ENCODE measurements around the gene CCR7. TPM values are rescaled to one million over a fixed set of nuclear protein-coding genes. Genes with fewer than 3 reads are reported as not detected.
A peak's percentile ranks its signal among the peaks of the same experiment; 100 is the strongest.

The CCR7 gene
- total RNA-seq, 1 experiment from 2014 or later, result 0.57 TPM

DNA sequence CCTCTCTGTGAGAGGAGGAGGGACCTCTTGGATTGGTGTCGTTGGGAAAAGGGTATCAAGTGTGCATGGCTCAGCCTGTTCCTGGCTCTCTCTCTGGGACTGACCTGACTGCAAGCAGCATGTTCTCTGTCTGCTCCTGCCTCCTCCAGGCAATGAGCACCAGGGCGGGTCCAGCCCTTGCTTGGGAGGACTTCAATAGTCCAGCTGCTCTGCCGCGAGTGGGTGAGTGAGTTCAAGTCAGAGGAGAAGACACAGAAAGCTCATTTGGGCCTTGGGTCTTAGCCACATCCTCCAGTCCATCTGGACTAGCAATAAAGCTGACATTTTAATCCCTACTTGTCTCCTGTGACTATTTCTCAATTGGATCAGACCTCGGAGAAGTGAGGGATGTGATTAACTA is 38.6 kb downstream of the CCR7 start (continued):
- TF ChIP-seq, protein P1, sequence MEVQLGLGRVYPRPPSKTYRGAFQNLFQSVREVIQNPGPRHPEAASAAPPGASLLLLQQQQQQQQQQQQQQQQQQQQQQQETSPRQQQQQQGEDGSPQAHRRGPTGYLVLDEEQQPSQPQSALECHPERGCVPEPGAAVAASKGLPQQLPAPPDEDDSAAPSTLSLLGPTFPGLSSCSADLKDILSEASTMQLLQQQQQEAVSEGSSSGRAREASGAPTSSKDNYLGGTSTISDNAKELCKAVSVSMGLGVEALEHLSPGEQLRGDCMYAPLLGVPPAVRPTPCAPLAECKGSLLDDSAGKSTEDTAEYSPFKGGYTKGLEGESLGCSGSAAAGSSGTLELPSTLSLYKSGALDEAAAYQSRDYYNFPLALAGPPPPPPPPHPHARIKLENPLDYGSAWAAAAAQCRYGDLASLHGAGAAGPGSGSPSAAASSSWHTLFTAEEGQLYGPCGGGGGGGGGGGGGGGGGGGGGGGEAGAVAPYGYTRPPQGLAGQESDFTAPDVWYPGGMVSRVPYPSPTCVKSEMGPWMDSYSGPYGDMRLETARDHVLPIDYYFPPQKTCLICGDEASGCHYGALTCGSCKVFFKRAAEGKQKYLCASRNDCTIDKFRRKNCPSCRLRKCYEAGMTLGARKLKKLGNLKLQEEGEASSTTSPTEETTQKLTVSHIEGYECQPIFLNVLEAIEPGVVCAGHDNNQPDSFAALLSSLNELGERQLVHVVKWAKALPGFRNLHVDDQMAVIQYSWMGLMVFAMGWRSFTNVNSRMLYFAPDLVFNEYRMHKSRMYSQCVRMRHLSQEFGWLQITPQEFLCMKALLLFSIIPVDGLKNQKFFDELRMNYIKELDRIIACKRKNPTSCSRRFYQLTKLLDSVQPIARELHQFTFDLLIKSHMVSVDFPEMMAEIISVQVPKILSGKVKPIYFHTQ (CRISPR knock-in tag; IDR thresholded peaks at IDR 0.05), result no peak
- TF ChIP-seq, protein P2, sequence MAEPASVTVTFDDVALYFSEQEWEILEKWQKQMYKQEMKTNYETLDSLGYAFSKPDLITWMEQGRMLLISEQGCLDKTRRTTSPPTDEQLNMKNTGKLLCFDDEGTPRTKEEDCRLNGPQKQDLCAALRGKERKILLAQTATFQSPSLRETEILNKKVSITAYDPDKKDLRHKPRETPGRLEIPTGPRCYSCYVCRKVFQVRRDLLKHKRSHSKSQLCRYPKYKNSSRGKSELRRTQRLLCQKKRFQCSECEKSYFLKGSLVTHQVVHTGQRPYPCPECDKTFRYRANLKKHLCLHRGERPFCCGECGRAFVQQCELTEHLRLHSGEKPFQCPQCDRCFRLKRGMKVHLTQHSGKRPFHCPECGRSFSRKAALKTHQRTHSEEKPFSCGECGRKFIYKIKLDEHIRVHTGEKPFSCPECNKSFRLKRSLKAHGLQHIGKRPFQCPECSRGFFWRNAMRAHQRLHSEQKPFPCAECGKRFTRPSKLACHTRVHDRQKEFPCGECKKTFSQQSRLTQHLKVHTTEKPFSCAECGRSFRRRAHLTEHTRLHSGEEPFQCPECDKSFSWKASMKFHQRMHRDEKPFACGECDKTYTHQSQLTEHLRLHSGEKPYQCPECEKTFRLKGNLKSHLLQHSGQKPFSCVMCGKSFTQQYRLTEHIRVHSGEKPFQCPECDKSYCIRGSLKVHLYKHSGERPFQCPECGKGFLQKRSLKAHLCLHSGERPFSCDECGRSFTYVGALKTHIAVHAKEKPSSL (CRISPR knock-in tag; conservative IDR thresholded peaks at IDR 0.05), result no peak
- no peak for TF ChIP-seq ELF4 (CRISPR knock-in tag; IDR thresholded peaks at IDR 0.05; ENCODE audit: low read depth)
- TF ChIP-seq, protein P3, sequence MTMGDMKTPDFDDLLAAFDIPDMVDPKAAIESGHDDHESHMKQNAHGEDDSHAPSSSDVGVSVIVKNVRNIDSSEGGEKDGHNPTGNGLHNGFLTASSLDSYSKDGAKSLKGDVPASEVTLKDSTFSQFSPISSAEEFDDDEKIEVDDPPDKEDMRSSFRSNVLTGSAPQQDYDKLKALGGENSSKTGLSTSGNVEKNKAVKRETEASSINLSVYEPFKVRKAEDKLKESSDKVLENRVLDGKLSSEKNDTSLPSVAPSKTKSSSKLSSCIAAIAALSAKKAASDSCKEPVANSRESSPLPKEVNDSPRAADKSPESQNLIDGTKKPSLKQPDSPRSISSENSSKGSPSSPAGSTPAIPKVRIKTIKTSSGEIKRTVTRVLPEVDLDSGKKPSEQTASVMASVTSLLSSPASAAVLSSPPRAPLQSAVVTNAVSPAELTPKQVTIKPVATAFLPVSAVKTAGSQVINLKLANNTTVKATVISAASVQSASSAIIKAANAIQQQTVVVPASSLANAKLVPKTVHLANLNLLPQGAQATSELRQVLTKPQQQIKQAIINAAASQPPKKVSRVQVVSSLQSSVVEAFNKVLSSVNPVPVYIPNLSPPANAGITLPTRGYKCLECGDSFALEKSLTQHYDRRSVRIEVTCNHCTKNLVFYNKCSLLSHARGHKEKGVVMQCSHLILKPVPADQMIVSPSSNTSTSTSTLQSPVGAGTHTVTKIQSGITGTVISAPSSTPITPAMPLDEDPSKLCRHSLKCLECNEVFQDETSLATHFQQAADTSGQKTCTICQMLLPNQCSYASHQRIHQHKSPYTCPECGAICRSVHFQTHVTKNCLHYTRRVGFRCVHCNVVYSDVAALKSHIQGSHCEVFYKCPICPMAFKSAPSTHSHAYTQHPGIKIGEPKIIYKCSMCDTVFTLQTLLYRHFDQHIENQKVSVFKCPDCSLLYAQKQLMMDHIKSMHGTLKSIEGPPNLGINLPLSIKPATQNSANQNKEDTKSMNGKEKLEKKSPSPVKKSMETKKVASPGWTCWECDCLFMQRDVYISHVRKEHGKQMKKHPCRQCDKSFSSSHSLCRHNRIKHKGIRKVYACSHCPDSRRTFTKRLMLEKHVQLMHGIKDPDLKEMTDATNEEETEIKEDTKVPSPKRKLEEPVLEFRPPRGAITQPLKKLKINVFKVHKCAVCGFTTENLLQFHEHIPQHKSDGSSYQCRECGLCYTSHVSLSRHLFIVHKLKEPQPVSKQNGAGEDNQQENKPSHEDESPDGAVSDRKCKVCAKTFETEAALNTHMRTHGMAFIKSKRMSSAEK (CRISPR knock-in tag; IDR thresholded peaks at IDR 0.05; ENCODE audit: borderline replicate concordance), result no peak

DNA sequence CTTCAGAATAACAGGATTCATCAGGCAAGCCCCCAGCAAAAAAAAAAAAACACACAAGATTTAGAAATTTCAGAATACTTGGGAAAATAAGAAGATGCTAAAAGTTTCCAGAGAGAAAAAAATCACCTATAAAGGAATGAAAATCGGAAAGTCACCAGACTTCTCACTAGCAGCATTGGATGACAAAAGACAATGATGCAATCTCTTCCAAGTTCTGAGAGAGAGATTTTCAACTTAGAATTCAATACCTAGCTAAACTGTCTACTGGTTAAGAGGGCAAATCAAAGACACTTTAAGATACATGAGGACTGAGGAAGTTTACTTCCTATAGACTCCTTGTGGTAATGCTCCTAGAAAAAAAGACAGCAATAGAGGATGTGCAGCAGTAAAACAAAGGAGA is 40.0 kb downstream of the CCR7 start:
- peaks cover 14% of the 10 kb centered on the region for H3K36me3 Mint-ChIP-seq
- TF ChIP-seq ZNF317 (CRISPR knock-in tag; IDR thresholded peaks at IDR 0.05; ENCODE audit: borderline replicate concordance, low read depth), result peak; percentile 74; the same call in 1 of the 2 replicates
- TF ChIP-seq, protein P4, sequence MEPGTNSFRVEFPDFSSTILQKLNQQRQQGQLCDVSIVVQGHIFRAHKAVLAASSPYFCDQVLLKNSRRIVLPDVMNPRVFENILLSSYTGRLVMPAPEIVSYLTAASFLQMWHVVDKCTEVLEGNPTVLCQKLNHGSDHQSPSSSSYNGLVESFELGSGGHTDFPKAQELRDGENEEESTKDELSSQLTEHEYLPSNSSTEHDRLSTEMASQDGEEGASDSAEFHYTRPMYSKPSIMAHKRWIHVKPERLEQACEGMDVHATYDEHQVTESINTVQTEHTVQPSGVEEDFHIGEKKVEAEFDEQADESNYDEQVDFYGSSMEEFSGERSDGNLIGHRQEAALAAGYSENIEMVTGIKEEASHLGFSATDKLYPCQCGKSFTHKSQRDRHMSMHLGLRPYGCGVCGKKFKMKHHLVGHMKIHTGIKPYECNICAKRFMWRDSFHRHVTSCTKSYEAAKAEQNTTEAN (CRISPR knock-in tag; IDR thresholded peaks at IDR 0.05), result no peak
- TF ChIP-seq FOXJ3 (CRISPR knock-in tag; IDR thresholded peaks at IDR 0.05; ENCODE audit: borderline replicate concordance), result no peak
- TF ChIP-seq, protein P5, sequence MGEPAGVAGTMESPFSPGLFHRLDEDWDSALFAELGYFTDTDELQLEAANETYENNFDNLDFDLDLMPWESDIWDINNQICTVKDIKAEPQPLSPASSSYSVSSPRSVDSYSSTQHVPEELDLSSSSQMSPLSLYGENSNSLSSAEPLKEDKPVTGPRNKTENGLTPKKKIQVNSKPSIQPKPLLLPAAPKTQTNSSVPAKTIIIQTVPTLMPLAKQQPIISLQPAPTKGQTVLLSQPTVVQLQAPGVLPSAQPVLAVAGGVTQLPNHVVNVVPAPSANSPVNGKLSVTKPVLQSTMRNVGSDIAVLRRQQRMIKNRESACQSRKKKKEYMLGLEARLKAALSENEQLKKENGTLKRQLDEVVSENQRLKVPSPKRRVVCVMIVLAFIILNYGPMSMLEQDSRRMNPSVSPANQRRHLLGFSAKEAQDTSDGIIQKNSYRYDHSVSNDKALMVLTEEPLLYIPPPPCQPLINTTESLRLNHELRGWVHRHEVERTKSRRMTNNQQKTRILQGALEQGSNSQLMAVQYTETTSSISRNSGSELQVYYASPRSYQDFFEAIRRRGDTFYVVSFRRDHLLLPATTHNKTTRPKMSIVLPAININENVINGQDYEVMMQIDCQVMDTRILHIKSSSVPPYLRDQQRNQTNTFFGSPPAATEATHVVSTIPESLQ (CRISPR knock-in tag; IDR thresholded peaks at IDR 0.05), result no peak
- no peak overlapping the region for H3K4me3 Mint-ChIP-seq
- DNase-seq (ENCODE audit: low spot score) (no peak), ATAC-seq (no peak)
- H3K4me1 Mint-ChIP-seq, result peaks cover 3% of the 10 kb centered on the region; the same call in 1 of the 2 replicates
- no peak overlapping the region for H3K27ac Mint-ChIP-seq
- ChIA-PET POLR2A (no interaction called here), CTCF (interaction anchor here (0.7 to 2.6 kb wide), 3 partner anchors 82 to 167 kb away, joined by 4 to 8 read pairs (median 4); partner anchors contain the start of gene IGFBP4)
- H3K9me3 Mint-ChIP-seq, result peaks cover 15% of the 10 kb centered on the region
- H3K27me3 Mint-ChIP-seq (ENCODE audit: low read depth), result peaks cover 3% of the 10 kb centered on the region
